HCT116 (cell line): ENCODE measurements around the gene CERCAM. TPM values are rescaled to one million over a fixed set of nuclear protein-coding genes. Genes with fewer than 3 reads are reported as not detected.

Experiments used
- ATAC-seq: fragments of 200-7000 bp; cut with Tn5 transposase; 2 replicates; pipeline ENCODE4 v1.9.1; 2020; ENCODE audit warnings: mild to moderate bottlenecking, moderate library complexity
- BruUV-seq: library from RNA; stranded (reverse); fragments of 400-500 nt; replicated peaks from 2 replicates; lab custom pipeline; 2021; lab: Mats Ljungman, UMichigan
- CTCF ChIA-PET: fragments of 300-600 bp; sonication (Branson Sonifier 250); formaldehyde crosslinking; loops from one replicate; lab custom pipeline; 2021; ENCODE audit warnings: antibody characterized with exemption; lab: Charles Lee
- POLR2A ChIA-PET: fragments of 300-600, 350-600 bp; sonication (Branson Sonifier 250); formaldehyde crosslinking; loops from one replicate; lab custom pipeline; 2021; ENCODE audit warnings: antibody characterized with exemption; lab: Charles Lee
- RAD21 ChIA-PET, 2 experiments: fragments of 300-600 bp; sonication (Branson Sonifier 250); formaldehyde crosslinking; loops; one replicate each; lab custom pipeline; 2023; ENCODE audit warnings: low total read pairs in 2 of 2; ENCODE audit not compliant: uncharacterized antibody in 2 of 2, unreplicated experiment in 2 of 2, low non-redundant PET in 1 of 2; lab: Charles Lee
- DNase-seq: peaks from one replicate; pipeline ENCODE4 v3.0.0-alpha.2; 2010; ENCODE audit warnings: low read depth, low spot score
- H2AFZ ChIP-seq: fragments of 200-600 bp; shearing (Covaris generic), sonication (generic); 2 replicates; pipeline ENCODE4 v1.6.1; 2017; ENCODE audit warnings: low read depth, mixed run types, mixed read lengths, antibody characterized with exemption, low read length; ENCODE audit not compliant: poor library complexity, severe bottlenecking
- H3K27ac ChIP-seq: 2 replicates; pipeline ENCODE4 v1.5.1; 2012; ENCODE audit warnings: low read depth, low read length
- H3K27me3 ChIP-seq: fragments of 200-600 bp; sonication (generic); 2 replicates; pipeline ENCODE4 v1.6.1; 2016; ENCODE audit warnings: mixed run types, low read length, mixed read lengths; ENCODE audit not compliant: insufficient read depth
- H3K36me3 ChIP-seq, 2 experiments: fragments of 200-500 bp in 1 of 2; fragments of 200-600 bp in 1 of 2; sonication (Bioruptor generic) in 1 of 2; sonication (generic) in 1 of 2; 2 replicates each; pipeline versions ENCODE4 v1.5.1 to v1.6.1; 2014 to 2016; ENCODE audit warnings: low read length in 2 of 2, inconsistent platforms in 1 of 2, mixed read lengths in 1 of 2, mixed run types in 1 of 2; ENCODE audit not compliant: insufficient read depth in 2 of 2, control insufficient read depth in 1 of 2
- H3K4me1 ChIP-seq, 2 experiments: fragments of 200-600 bp in 1 of 2; sonication (generic) in 1 of 2; 2 replicates each; pipeline versions ENCODE4 v1.5.1 to v1.6.1; 2012 to 2017; ENCODE audit warnings: low read length in 2 of 2, inconsistent platforms in 1 of 2, mild to moderate bottlenecking in 1 of 2, mixed read lengths in 1 of 2, mixed run types in 1 of 2, moderate library complexity in 1 of 2; ENCODE audit not compliant: insufficient read depth in 2 of 2, control insufficient read depth in 1 of 2
- H3K4me2 ChIP-seq: fragments of 200-600 bp; sonication (generic); 2 replicates; pipeline ENCODE4 v1.6.1; 2017; ENCODE audit warnings: mixed run types, low read length, mixed read lengths
- H3K4me3 ChIP-seq, 2 experiments: fragments of 200-600 bp in 1 of 2; sonication (generic) in 1 of 2; replicated peaks in 1 of 2; 2 replicates each; pipeline ENCODE4 v1.5.1; 2011 to 2016; ENCODE audit warnings: low read length in 2 of 2, control low read depth in 1 of 2, low read depth in 1 of 2, mild to moderate bottlenecking in 1 of 2, mixed read lengths in 1 of 2, mixed run types in 1 of 2
- H3K79me2 ChIP-seq: fragments of 200-600 bp; sonication (generic); 2 replicates; pipeline ENCODE4 v1.6.1; 2017; ENCODE audit warnings: mild to moderate bottlenecking, mixed run types, low read length, moderate library complexity, mixed read lengths; ENCODE audit not compliant: insufficient read depth
- H3K9ac ChIP-seq: fragments of 200-600 bp; sonication (generic); 2 replicates; pipeline ENCODE4 v1.6.1; 2016; ENCODE audit warnings: low read length, mixed read lengths
- H3K9me2 ChIP-seq: fragments of 200-600 bp; sonication (generic), shearing (Covaris generic); 2 replicates; pipeline ENCODE4 v1.6.1; 2017; ENCODE audit warnings: mixed run types, mild to moderate bottlenecking, moderate library complexity; ENCODE audit not compliant: insufficient read depth
- H3K9me3 ChIP-seq, 2 experiments: fragments of 200-500 bp in 1 of 2; fragments of 200-600 bp in 1 of 2; sonication (Bioruptor generic) in 1 of 2; sonication (generic) in 1 of 2; 2 replicates each; pipeline ENCODE4 v1.6.1; 2014 to 2017; ENCODE audit warnings: low read length in 2 of 2, mixed read lengths in 2 of 2, inconsistent platforms in 1 of 2, low read depth in 1 of 2, mild to moderate bottlenecking in 1 of 2, mixed run types in 1 of 2, moderate library complexity in 1 of 2; ENCODE audit not compliant: control insufficient read depth in 1 of 2, insufficient read depth in 1 of 2
- H4K20me1 ChIP-seq: fragments of 200-600 bp; sonication (generic), shearing (Covaris generic); 2 replicates; pipeline ENCODE4 v1.6.1; 2017; ENCODE audit warnings: mixed run types, mild to moderate bottlenecking, moderate library complexity; ENCODE audit not compliant: insufficient read depth
- CTCF ChIP-seq, 3 experiments: fragments of 200-600 bp in 1 of 3; sonication (generic) in 1 of 3; IDR thresholded peaks in 2 of 3; conservative IDR thresholded peaks in 1 of 3; 2 replicates each; pipeline ENCODE4 v1.5.1; 2012 to 2017; ENCODE audit warnings: low read depth in 2 of 3, low read length in 2 of 3, antibody characterized with exemption in 1 of 3, borderline replicate concordance in 1 of 3, control low read depth in 1 of 3, mild to moderate bottlenecking in 1 of 3, mixed read lengths in 1 of 3, mixed run types in 1 of 3, moderate library complexity in 1 of 3; ENCODE audit not compliant: insufficient read depth in 1 of 3
- EGR1 ChIP-seq: IDR thresholded peaks from 2 replicates; pipeline ENCODE4 v1.6.1; 2012; ENCODE audit warnings: low read depth
- ELF1 ChIP-seq: IDR thresholded peaks from 2 replicates; pipeline ENCODE4 v1.6.1; 2012; ENCODE audit warnings: low read depth, borderline replicate concordance
- EZH2 ChIP-seq: fragments of 200-600 bp; sonication (generic); IDR thresholded peaks from 2 replicates; pipeline ENCODE4 v1.6.1; 2017; ENCODE audit warnings: antibody characterized with exemption, mixed run types
- EZH2phosphoT487 ChIP-seq: fragments of 200-600 bp; IDR thresholded peaks from 2 replicates; pipeline ENCODE4 v1.6.1; 2018; ENCODE audit warnings: antibody characterized with exemption, borderline replicate concordance
- POLR2A ChIP-seq: IDR thresholded peaks from 2 replicates; pipeline ENCODE4 v1.7.0; 2011; ENCODE audit warnings: borderline replicate concordance; ENCODE audit not compliant: insufficient read depth, insufficient read length; ENCODE audit errors: extremely low read depth
- RAD21 ChIP-seq: IDR thresholded peaks from 2 replicates; pipeline ENCODE4 v1.6.1; 2012; ENCODE audit warnings: low read depth, mild to moderate bottlenecking
- SP1 ChIP-seq: IDR thresholded peaks from 2 replicates; pipeline ENCODE4 v1.6.1; 2012; ENCODE audit warnings: low read depth
- TCF7L2 ChIP-seq: IDR thresholded peaks from 2 replicates; pipeline ENCODE4 v1.7.0; 2011; ENCODE audit warnings: borderline replicate concordance, inconsistent platforms; ENCODE audit not compliant: insufficient read depth, insufficient read length; ENCODE audit errors: extremely low read depth
- YY1 ChIP-seq: IDR thresholded peaks from 2 replicates; pipeline ENCODE4 v1.6.1; 2011; ENCODE audit warnings: low read length, low read depth, moderate library complexity, mild to moderate bottlenecking; ENCODE audit not compliant: insufficient replicate concordance; ENCODE audit errors: extremely low read depth
- ZFX ChIP-seq: fragments of 450-650 bp; IDR thresholded peaks from 2 replicates; pipeline ENCODE4 v1.6.1; 2017
- ZNF274 ChIP-seq: fragments of 200-500 bp; sonication (Bioruptor generic); IDR thresholded peaks from 2 replicates; pipeline ENCODE4 v1.6.1; 2014; ENCODE audit warnings: mild to moderate bottlenecking, low read depth, low read length, inconsistent platforms
- intact Hi-C: fragments of 100-400 bp; cut with micrococcal nuclease; formaldehyde crosslinking; loops from 2 replicates; pipeline ENCODE4 v1.10.0; 2022
- total RNA-seq: library from RNA; stranded (reverse); gene quantifications from one replicate; pipeline ENCODE4 v1.2.1, GENCODE V29; 2021; ENCODE audit not compliant: unreplicated experiment
- TF ChIP-seq, protein P1 (sequence below): IDR thresholded peaks from 2 replicates; pipeline ENCODE4 v1.6.1; 2012
- TF ChIP-seq, protein P2 (sequence below): IDR thresholded peaks from 2 replicates; pipeline ENCODE4 v1.6.1; 2011; ENCODE audit warnings: mild to moderate bottlenecking, low read length, moderate library complexity; ENCODE audit not compliant: insufficient replicate concordance; ENCODE audit errors: extremely low read depth
- TF ChIP-seq, protein P3 (sequence below): IDR thresholded peaks from 2 replicates; pipeline ENCODE4 v1.6.1; 2012; ENCODE audit warnings: low read depth

The CERCAM gene
- total RNA-seq, 1 experiment from 2014 or later: 27.0 TPM

DNA sequence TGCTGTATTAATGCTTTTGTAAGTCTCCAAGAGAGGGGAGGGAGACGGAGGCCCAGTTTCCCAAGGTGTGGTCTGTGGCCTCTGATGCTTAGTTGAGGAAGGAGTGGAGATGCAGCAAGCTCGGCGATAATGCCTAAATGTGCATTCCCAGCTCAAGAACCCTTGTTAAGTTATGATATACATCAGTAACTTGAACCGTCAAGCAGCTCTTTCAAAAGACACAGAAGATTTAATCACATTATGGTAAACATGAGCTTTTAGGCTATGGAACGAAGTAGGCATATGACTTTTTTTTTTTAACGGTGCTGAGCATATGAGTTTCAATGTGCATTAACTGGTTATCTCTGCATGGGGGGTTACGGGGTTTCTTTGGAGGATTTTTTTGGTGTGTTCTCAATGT lies 61.5 kb downstream of the CERCAM start:
- H3K27ac ChIP-seq: no peak overlapping the region
- H3K4me3 ChIP-seq: no peak overlapping the region
- peaks cover 32 to 46% of the 10 kb centered on the region in 2 experiments for H3K36me3 ChIP-seq
- POLR2A ChIA-PET: no interaction called here
- CTCF ChIA-PET: no interaction called here
- no peaks in the 10 kb centered on the region for H3K9me3 ChIP-seq
- H3K4me2 ChIP-seq: no peak overlapping the region
- H3K79me2 ChIP-seq: no peaks in the 10 kb centered on the region
- no peaks in the 10 kb centered on the region for H3K9me2 ChIP-seq
- no peak overlapping the region for H2AFZ ChIP-seq
- no peak overlapping the region for H3K9ac ChIP-seq
- no peaks in the 10 kb centered on the region for H4K20me1 ChIP-seq
- intact Hi-C loops: no loop called here
- RAD21 ChIA-PET: no interaction called here
- no peak for DNase-seq
- no peaks in the 10 kb centered on the region for H3K4me1 ChIP-seq
- no TSS peak for BruUV-seq
- TF ChIP-seq EGR1: no peak
- TF ChIP-seq, protein P1, sequence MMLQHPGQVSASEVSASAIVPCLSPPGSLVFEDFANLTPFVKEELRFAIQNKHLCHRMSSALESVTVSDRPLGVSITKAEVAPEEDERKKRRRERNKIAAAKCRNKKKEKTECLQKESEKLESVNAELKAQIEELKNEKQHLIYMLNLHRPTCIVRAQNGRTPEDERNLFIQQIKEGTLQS: no peak
- TF ChIP-seq EZH2: no peak
- no peak for TF ChIP-seq CTCF (IDR thresholded peaks at IDR 0.05 in 2 of 3, conservative IDR thresholded peaks at IDR 0.05 in 1 of 3; ENCODE audit: borderline replicate concordance in 1 of 3, insufficient read depth in 1 of 3, low read depth in 2 of 3, low read length in 2 of 3)
- TF ChIP-seq, protein P2, sequence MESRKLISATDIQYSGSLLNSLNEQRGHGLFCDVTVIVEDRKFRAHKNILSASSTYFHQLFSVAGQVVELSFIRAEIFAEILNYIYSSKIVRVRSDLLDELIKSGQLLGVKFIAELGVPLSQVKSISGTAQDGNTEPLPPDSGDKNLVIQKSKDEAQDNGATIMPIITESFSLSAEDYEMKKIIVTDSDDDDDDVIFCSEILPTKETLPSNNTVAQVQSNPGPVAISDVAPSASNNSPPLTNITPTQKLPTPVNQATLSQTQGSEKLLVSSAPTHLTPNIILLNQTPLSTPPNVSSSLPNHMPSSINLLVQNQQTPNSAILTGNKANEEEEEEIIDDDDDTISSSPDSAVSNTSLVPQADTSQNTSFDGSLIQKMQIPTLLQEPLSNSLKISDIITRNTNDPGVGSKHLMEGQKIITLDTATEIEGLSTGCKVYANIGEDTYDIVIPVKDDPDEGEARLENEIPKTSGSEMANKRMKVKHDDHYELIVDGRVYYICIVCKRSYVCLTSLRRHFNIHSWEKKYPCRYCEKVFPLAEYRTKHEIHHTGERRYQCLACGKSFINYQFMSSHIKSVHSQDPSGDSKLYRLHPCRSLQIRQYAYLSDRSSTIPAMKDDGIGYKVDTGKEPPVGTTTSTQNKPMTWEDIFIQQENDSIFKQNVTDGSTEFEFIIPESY: no peak
- no peak for TF ChIP-seq EZH2phosphoT487
- TF ChIP-seq TCF7L2: no peak
- no peak for TF ChIP-seq ZFX
- TF ChIP-seq ZNF274: no peak
- TF ChIP-seq, protein P3, sequence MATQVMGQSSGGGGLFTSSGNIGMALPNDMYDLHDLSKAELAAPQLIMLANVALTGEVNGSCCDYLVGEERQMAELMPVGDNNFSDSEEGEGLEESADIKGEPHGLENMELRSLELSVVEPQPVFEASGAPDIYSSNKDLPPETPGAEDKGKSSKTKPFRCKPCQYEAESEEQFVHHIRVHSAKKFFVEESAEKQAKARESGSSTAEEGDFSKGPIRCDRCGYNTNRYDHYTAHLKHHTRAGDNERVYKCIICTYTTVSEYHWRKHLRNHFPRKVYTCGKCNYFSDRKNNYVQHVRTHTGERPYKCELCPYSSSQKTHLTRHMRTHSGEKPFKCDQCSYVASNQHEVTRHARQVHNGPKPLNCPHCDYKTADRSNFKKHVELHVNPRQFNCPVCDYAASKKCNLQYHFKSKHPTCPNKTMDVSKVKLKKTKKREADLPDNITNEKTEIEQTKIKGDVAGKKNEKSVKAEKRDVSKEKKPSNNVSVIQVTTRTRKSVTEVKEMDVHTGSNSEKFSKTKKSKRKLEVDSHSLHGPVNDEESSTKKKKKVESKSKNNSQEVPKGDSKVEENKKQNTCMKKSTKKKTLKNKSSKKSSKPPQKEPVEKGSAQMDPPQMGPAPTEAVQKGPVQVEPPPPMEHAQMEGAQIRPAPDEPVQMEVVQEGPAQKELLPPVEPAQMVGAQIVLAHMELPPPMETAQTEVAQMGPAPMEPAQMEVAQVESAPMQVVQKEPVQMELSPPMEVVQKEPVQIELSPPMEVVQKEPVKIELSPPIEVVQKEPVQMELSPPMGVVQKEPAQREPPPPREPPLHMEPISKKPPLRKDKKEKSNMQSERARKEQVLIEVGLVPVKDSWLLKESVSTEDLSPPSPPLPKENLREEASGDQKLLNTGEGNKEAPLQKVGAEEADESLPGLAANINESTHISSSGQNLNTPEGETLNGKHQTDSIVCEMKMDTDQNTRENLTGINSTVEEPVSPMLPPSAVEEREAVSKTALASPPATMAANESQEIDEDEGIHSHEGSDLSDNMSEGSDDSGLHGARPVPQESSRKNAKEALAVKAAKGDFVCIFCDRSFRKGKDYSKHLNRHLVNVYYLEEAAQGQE: no peak
- TF ChIP-seq RAD21: no peak
- TF ChIP-seq SP1: no peak
- no peak for TF ChIP-seq YY1
- no peak for TF ChIP-seq ELF1
- no peak for TF ChIP-seq POLR2A
- no peaks in the 10 kb centered on the region for H3K27me3 ChIP-seq
- no peak for ATAC-seq
